Measurements from ENCODE around the gene PACRGL. TPM values are rescaled to one million over a fixed set of nuclear protein-coding genes. Genes with fewer than 3 reads are reported as not detected.

Gene PACRGL
- total and polyA plus RNA-seq, 10 of the 15 experiments (the other 5 are each of a cell fraction or from before 2014, with no cell fraction given): 1.7 to 17.2 (median 7.3) TPM

DNA sequence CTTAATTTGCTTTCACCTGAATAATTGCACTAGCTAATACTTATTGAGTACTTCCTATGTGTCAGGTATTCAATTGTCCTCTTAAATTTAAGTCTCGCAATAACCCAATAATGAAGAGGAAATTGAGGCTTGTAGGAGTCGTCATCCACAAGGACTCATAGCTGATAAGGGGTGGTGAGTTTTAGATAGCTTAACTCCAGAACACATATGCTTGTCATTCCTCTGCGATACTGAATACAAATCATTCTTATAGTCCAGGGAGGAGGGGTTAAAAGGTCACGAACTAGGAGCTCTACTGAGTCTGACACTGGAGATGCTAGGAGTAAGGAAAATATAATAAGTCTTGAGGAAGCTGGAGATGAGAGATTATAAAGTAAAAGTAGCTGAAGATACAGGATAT is 1.4 kb upstream of the PACRGL start:
- ChIA-PET POLR2A (no interaction called here), RAD21 (ENCODE audit: unreplicated experiment) (interaction anchor here (0.6 kb wide), 1 partner anchor 34 kb away, joined by 3 read pairs; no protein-coding TSS in a partner anchor), SMC1A (ENCODE audit: uncharacterized antibody, unreplicated experiment) (interaction anchor here (0.5 to 1.4 kb wide), 6 partner anchors 14 to 277 kb away, joined by 3 to 4 read pairs (median 3); no protein-coding TSS in a partner anchor), CTCF (interaction anchor here (1.0 to 6.3 kb wide), 6 partner anchors 9 to 1069 kb away, joined by 4 to 49 read pairs (median 4); no protein-coding TSS in a partner anchor)
- no peaks in the 10 kb centered on the region for H3K36me3 ChIP-seq (ENCODE audit: control insufficient read depth in 2 of 2, insufficient read depth in 2 of 2, low read length in 1 of 2)
- H3K9ac ChIP-seq (ENCODE audit: control insufficient read depth, insufficient read depth, low read length): no peak overlapping the region
- H3K79me2 ChIP-seq (ENCODE audit: control insufficient read depth, insufficient read depth, low read length): peaks cover 6% of the 10 kb centered on the region
- in situ Hi-C loops (cut with MboI): loop anchor here (25.0 kb wide), 1 partner anchor 1462 kb away; no protein-coding TSS in a partner anchor
- TF ChIP-seq, protein P1, sequence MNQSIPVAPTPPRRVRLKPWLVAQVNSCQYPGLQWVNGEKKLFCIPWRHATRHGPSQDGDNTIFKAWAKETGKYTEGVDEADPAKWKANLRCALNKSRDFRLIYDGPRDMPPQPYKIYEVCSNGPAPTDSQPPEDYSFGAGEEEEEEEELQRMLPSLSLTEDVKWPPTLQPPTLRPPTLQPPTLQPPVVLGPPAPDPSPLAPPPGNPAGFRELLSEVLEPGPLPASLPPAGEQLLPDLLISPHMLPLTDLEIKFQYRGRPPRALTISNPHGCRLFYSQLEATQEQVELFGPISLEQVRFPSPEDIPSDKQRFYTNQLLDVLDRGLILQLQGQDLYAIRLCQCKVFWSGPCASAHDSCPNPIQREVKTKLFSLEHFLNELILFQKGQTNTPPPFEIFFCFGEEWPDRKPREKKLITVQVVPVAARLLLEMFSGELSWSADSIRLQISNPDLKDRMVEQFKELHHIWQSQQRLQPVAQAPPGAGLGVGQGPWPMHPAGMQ (IDR thresholded peaks at IDR 0.05; ENCODE audit: borderline replicate concordance): no peak
- TF ChIP-seq MTA2 (IDR thresholded peaks at IDR 0.05; ENCODE audit: low read depth): no peak
- TF ChIP-seq SMARCA5 (IDR thresholded peaks at IDR 0.05): no peak
- TF ChIP-seq, protein P2, sequence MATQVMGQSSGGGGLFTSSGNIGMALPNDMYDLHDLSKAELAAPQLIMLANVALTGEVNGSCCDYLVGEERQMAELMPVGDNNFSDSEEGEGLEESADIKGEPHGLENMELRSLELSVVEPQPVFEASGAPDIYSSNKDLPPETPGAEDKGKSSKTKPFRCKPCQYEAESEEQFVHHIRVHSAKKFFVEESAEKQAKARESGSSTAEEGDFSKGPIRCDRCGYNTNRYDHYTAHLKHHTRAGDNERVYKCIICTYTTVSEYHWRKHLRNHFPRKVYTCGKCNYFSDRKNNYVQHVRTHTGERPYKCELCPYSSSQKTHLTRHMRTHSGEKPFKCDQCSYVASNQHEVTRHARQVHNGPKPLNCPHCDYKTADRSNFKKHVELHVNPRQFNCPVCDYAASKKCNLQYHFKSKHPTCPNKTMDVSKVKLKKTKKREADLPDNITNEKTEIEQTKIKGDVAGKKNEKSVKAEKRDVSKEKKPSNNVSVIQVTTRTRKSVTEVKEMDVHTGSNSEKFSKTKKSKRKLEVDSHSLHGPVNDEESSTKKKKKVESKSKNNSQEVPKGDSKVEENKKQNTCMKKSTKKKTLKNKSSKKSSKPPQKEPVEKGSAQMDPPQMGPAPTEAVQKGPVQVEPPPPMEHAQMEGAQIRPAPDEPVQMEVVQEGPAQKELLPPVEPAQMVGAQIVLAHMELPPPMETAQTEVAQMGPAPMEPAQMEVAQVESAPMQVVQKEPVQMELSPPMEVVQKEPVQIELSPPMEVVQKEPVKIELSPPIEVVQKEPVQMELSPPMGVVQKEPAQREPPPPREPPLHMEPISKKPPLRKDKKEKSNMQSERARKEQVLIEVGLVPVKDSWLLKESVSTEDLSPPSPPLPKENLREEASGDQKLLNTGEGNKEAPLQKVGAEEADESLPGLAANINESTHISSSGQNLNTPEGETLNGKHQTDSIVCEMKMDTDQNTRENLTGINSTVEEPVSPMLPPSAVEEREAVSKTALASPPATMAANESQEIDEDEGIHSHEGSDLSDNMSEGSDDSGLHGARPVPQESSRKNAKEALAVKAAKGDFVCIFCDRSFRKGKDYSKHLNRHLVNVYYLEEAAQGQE (IDR thresholded peaks at IDR 0.05; ENCODE audit: low read depth, low read length): no peak
- TF ChIP-seq ETV6 (conservative IDR thresholded peaks at IDR 0.05 in 1 of 2, IDR thresholded peaks at IDR 0.05 in 1 of 2; ENCODE audit: borderline replicate concordance in 1 of 2, low read depth in 1 of 2): no peak
- TF ChIP-seq NR2C2 (IDR thresholded peaks at IDR 0.05; ENCODE audit: borderline replicate concordance, control insufficient read depth, insufficient read length, low read depth): no peak
- no peak for TF ChIP-seq STAT1 (conservative IDR thresholded peaks at IDR 0.05)
- TF ChIP-seq ESRRA (IDR thresholded peaks at IDR 0.05; ENCODE audit: low read length): no peak
- TF ChIP-seq ZNF384 (IDR thresholded peaks at IDR 0.05; ENCODE audit: borderline replicate concordance, low read depth, low read length): no peak
- no TSS peak for BruUV-seq (replicated peaks)
- no peaks in the 10 kb centered on the region for H3K27me3 ChIP-seq (replicated peaks in 1 of 2; ENCODE audit: control insufficient read depth in 2 of 2, insufficient read depth in 2 of 2, low read length in 1 of 2)
- H3K4me1 ChIP-seq (ENCODE audit: control insufficient read depth, insufficient read depth, low read length): peaks cover 4% of the 10 kb centered on the region; the same call in 1 of the 2 replicates
- no peak for DNase-seq (ENCODE audit: low read depth, low spot score)
- 49% methylated on average over 4 of the region's 4 CpGs for WGBS (ENCODE audit: insufficient coverage, insufficient replicate concordance, low lambda C conversion rate, missing lambda C conversion rate)
- no peak for FAIRE-seq
- no peak for ATAC-seq
- H3K4me2 ChIP-seq (ENCODE audit: control insufficient read depth, insufficient read depth): no peak overlapping the region
- H2AFZ ChIP-seq (ENCODE audit: control insufficient read depth, low read depth, low read length): no peak overlapping the region
- H4K20me1 ChIP-seq (ENCODE audit: control insufficient read depth, insufficient read depth): no peaks in the 10 kb centered on the region
- intact Hi-C loops (cut with micrococcal nuclease; ENCODE audit: unreplicated experiment): no loop called here
- no peak overlapping the region for H3K27ac ChIP-seq (ENCODE audit: control insufficient read depth, insufficient read depth)
- H3K9me3 ChIP-seq (replicated peaks; ENCODE audit: control insufficient read depth, insufficient read depth, low read length): no peaks in the 10 kb centered on the region
- H3K4me3 ChIP-seq: no peak overlapping the region
